Stimulated activated CD8-positive, alpha-beta memory T cell treated with anti-CD3 and anti-CD28 coated beads, Interleukin-7, amount 100 ng/mL, for 48 hours (primary cell): ENCODE measurements around the gene ALPI.
"Not testable (repeated sequence)": the region's sequence is repeated elsewhere in the genome, so short reads cannot be mapped to it uniquely, and the experiment has no call there.

ENCODE experiments used
- DNase-seq, 2 donors: peaks; one replicate each; pipeline ENCODE4 v3.0.0-alpha.2; 2020; ENCODE audit warnings: low read depth in 1 of 2; ENCODE audit errors: extremely low read depth in 1 of 2

Gene ALPI

GRCh38 chr2:232455426-232456255, at the start of gene ALPI:
Gene ALPI (plus strand): TSS chr2:232456153. CDS start chr2:232456200, 47 bp downstream.
- no peak for DNase-seq

GRCh38 chr2:232406556-232407310, 49.2 kb upstream of the ALPI start, which contains the start of gene ALPG:
Gene ALPG (plus strand): TSS chr2:232406844. CDS start chr2:232406895, 51 bp downstream.
- DNase-seq = no peak

GRCh38 chr2:232407428-232408150, 48.4 kb upstream of the ALPI start:
- DNase-seq = not testable (repeated sequence)

- not testable (repeated sequence) for DNase-seq
These were observed 47.7 kb upstream of the ALPI start for GRCh38 chr2:232408269-232408668.

GRCh38 chr2:232409617-232410016, 46.3 kb upstream of the ALPI start:
- not testable (repeated sequence) for DNase-seq

- DNase-seq = no peak
These were observed 45.6 kb upstream of the ALPI start for GRCh38 chr2:232410238-232410900.

DNA sequence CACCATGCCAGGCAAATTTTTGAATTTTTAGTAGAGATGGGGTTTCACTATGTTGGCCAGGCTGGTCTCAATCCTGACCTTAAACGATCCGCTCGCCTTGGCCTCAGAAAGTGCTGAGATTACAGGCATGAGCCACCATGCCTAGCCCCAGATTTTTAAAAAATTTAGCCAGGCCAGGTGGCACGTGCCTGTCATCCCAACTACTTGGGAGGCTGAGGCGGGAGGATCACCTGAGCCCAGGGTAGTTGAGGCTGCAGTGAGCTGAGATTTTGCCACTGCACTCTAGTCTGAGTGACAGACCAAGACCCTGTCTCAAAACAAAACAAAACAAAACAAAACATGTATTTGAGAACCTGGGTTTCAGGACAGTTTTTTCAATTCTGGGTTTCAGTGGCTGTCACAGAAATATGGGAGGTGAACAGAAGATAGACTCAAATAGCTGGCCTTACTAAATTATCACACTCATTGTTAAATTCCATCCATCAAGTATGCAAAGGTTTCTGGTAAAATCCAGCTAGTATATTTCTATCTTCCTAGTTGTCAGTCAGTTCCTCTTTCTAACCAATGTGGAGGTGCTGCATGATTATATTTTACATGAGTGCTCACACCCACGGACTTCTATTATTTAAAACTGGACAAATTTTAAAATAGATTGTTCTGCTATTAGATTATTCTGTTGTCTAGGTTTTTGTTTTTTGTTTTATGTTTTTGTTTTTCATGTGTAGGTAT, 43.9 kb upstream of the ALPI start:
- no peak for DNase-seq

DNA sequence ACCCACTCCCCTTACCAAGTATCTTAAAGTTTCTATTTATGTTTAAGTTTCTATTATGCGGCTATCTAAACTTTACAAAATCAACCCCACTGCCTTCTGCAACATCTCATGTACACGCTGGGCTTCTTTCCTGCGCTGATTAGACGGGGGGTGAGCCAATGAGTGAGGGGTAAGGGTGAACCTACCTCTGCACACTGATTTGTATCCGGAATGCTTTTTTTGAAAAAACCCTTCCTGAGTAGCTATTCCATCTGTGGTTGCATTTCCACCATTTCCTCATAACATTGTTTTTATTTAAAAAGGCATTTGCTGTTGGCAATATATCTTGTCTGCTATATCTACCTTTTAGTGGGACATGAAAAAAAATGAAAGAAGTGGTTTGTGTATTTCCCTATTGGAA, 43.0 kb upstream of the ALPI start:
- DNase-seq = no peak

- DNase-seq = no peak
These were observed 40.7 kb upstream of the ALPI start for GRCh38 chr2:232415138-232415690.

DNA sequence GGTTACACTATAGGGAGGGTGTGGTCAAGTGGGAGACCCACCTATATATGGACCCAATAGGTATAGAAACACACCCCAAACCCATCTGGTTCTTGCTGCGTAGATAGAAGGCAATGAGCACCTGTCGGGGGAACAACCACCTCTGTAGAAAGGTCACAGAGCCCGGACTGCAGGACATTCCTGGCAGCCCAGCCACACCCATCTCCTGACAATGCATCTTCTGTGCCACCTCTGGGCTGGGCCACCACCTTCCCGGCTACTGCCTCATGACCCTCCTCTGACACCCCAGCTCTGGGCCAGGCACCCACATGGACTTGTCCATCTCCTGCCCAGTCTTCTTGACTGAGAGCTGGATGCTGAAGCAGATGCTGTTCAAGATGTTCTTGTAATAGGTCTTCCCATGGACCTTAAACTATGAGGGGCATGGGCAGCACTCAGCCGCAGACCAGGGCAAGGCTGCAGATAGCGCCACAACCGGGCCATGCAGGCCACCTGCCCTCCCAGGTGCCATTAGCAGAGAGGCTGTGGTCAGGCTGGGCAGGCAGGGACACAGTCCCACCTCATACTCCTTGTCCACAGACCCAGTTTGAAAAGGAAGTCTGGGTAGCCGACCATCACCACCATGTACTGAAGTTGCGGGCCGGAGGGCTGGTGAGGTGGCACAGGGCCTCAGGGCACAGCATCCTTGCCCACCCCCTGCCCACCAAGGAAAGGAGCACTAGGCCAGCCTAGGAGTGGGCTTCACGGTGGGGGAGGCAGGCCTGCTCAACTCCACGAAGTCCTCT, 40.0 kb upstream of the ALPI start:
- DNase-seq = no peak

- DNase-seq = no peak
These were observed 39.2 kb upstream of the ALPI start for GRCh38 chr2:232416521-232417470.

GRCh38 chr2:232417489-232417888, 38.5 kb upstream of the ALPI start:
- no peak for DNase-seq

DNA sequence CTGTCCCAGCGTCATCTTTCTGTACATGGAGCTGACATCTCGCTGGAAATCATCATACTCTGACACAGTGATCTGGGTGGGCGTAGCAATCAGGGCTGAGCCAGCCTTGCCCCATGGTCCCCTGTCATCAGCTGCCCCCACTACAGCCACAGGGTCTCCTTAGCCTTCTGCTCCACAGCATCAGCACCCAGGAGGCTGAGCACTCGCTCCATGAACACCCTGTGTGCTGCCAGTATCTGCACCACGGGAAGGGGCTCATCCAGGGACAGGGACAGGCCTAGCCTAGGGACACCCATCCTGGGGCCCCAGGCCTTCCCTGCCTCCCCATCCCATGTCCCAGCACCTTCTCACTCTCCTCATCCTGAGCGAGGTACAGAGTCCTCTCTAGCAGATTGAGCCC, 37.9 kb upstream of the ALPI start:
- no peak for DNase-seq

DNA sequence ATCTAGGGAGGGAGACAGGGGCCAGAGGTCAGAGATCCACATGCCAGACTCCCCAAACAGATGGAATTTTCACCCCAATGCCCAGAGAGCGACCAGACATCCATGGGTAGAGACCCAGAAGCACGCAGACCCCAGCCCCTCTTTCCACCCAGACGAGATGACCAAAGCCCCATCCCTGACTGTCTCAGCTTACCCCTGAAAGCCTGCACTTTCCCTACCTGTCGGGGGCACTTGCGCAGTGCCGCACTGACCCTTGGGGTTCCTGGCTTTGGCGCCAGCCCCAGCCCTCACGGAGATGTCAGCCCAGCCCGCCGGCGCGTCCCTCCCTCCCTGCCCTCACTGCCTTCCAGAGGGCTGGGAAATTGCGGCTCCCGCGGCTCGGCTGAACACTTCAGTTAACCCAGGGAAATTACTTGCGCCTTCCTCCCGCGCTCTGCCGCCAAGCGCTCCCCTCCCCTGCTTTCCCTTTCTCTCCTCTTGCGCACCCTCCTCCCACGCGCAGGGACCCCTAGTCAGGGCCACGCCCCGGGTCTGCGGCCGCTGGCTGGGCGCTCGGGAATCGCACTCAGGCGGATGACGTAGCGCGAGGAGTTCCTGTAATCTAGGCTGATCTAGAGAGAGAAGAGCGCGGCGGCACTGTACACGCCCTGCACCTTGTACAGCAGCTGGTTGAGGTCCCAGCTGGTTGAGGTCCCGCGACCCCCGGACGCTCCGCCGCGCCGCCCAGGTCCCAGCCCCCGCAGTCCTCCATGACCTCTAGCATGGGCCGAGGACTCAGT, 37.3 kb upstream of the ALPI start:
- DNase-seq = peak in 1 of 2 donors; percentile 35

DNA sequence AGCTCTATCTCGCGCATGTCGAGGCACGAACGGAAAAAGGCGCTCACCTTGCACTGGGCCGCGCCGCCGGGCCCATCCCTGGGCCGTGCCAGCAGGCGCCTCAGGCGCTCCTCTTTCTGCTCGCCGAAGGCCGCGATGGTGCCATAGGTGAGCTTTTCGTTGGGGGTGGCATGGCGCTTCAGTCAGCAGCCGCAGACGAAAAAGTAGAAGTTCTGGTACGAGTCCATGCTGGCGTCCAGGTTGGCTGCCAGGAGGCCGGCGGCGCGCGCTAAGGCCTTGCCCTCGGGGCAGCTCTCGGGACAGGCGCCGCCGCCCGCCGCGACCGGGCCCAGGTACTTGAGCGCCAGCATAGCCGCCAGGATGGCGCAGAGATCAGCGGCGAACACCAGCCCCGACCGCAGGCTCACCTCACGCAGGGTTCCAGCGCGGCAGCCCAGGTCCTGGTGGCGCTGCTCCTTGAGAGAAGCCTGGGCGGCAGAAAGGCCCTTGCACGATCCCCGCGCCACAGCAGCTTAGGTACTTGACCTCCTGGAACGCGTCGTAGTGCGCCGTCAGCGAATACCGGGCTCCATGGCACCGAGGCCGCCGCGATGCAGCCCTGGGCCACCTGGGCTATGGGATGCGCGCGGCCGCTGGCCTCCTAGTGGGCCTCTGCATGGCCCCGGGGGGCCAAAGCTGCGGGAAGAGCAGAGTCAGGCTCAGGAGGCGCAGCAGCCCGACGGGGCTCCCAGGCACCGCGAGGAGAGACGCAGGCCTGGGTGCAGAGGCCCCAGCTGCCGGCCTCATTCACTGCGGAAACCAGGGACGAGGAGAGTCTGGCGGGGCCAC, 36.5 kb upstream of the ALPI start:
- DNase-seq = no peak

- DNase-seq = no peak
These were observed 35.9 kb upstream of the ALPI start for GRCh38 chr2:232420073-232420454.
